Stimulated activated naive B cell treated with anti-CD40 and anti-IgM and Interleukin-4, amounts not matched to agents 10 μg/mL and 1 μg/mL and 100 μg/mL, for 72 hours (primary cell): Measurements from ENCODE around the gene LRGUK.

Experiments used
- ATAC-seq, 2 donors: fragments of 150-1000 bp; cut with Tn5 transposase; replicated peaks; 2 replicates each; pipeline ENCODE4 v1.10.0; 2021; ENCODE audit warnings: moderate library complexity in 1 of 2
- DNase-seq: peaks from one replicate; pipeline ENCODE4 v3.0.0; 2021
- H3K27ac Mint-ChIP-seq: one replicate; pipeline ENCODE4 v1.8.0; 2022; ENCODE audit warnings: mild to moderate bottlenecking, mixed read lengths
- H3K27me3 Mint-ChIP-seq, 2 donors: one replicate each; pipeline ENCODE4 v1.8.0; 2022; ENCODE audit warnings: mixed read lengths in 2 of 2
- H3K36me3 Mint-ChIP-seq, 2 donors: one replicate each; pipeline ENCODE4 v1.8.0; 2022; ENCODE audit warnings: mixed read lengths in 2 of 2, mild to moderate bottlenecking in 1 of 2
- H3K4me1 Mint-ChIP-seq, 2 donors: one replicate each; pipeline ENCODE4 v1.8.0; 2022; ENCODE audit warnings: mixed read lengths in 2 of 2, mild to moderate bottlenecking in 1 of 2
- H3K4me3 Mint-ChIP-seq, 2 donors: one replicate each; pipeline ENCODE4 v1.8.0; 2022; ENCODE audit warnings: mild to moderate bottlenecking in 2 of 2, mixed read lengths in 2 of 2, moderate library complexity in 1 of 2
- H3K9me3 Mint-ChIP-seq, 2 donors: one replicate each; pipeline ENCODE4 v1.8.0; 2022; ENCODE audit warnings: mixed read lengths in 2 of 2, mild to moderate bottlenecking in 1 of 2

The LRGUK gene

GRCh38 chr7:134105841-134106240 lies 21.3 kb upstream of the LRGUK start:
- Mint-ChIP-seq H3K9me3 (peaks cover 0 to 2% of the 10 kb centered on the region in 2 donors), H3K4me1 (no peaks in the 10 kb centered on the region), H3K27ac (no peak overlapping the region)

GRCh38 chr7:134108802-134109201 lies 18.3 kb upstream of the LRGUK start:
- peaks cover 0 to 1% of the 10 kb centered on the region in 2 donors for H3K36me3 Mint-ChIP-seq
- no peak overlapping the region for H3K27ac Mint-ChIP-seq
- H3K4me1 Mint-ChIP-seq = no peaks in the 10 kb centered on the region

More at GRCh38 chr7:134105841-134106240, 21.3 kb upstream of the LRGUK start:
- DNase-seq (no peak), ATAC-seq (no peak)
- Mint-ChIP-seq H3K27me3 (no peaks in the 10 kb centered on the region), H3K36me3 (peaks cover 0 to 1% of the 10 kb centered on the region in 2 donors), H3K4me3 (no peak overlapping the region)

GRCh38 chr7:134113655-134114054 lies 13.5 kb upstream of the LRGUK start:
- ATAC-seq (no peak), DNase-seq (no peak)
- H3K4me3 Mint-ChIP-seq = no peak overlapping the region
- H3K27me3 Mint-ChIP-seq = no peaks in the 10 kb centered on the region
- no peaks in the 10 kb centered on the region for H3K4me1 Mint-ChIP-seq
- no peaks in the 10 kb centered on the region for H3K9me3 Mint-ChIP-seq
- H3K36me3 Mint-ChIP-seq = peaks cover 0 to 2% of the 10 kb centered on the region in 2 donors
- H3K27ac Mint-ChIP-seq = no peak overlapping the region

More at GRCh38 chr7:134108802-134109201, 18.3 kb upstream of the LRGUK start:
- no peak for ATAC-seq
- H3K27me3 Mint-ChIP-seq = no peaks in the 10 kb centered on the region
- no peak for DNase-seq
- peaks cover 0 to 2% of the 10 kb centered on the region in 2 donors for H3K9me3 Mint-ChIP-seq
- no peak overlapping the region for H3K4me3 Mint-ChIP-seq

GRCh38 chr7:134114992-134115391 lies 12.1 kb upstream of the LRGUK start:
- Mint-ChIP-seq H3K27ac (no peak overlapping the region), H3K9me3 (no peaks in the 10 kb centered on the region), H3K4me1 (no peaks in the 10 kb centered on the region), H3K36me3 (peaks cover 0 to 1% of the 10 kb centered on the region in 2 donors), H3K4me3 (no peak overlapping the region), H3K27me3 (no peaks in the 10 kb centered on the region)
- no peak for ATAC-seq
- no peak for DNase-seq

GRCh38 chr7:134120405-134120804 lies 6.7 kb upstream of the LRGUK start:
- H3K4me1 Mint-ChIP-seq = peaks cover 4 to 6% of the 10 kb centered on the region in 2 donors
- no peaks in the 10 kb centered on the region for H3K27me3 Mint-ChIP-seq
- no peak overlapping the region for H3K27ac Mint-ChIP-seq
- no peak overlapping the region for H3K4me3 Mint-ChIP-seq
- no peaks in the 10 kb centered on the region for H3K9me3 Mint-ChIP-seq
- no peaks in the 10 kb centered on the region for H3K36me3 Mint-ChIP-seq
- no peak for ATAC-seq
- DNase-seq = no peak

GRCh38 chr7:134121632-134122139 lies 5.5 kb upstream of the LRGUK start:
- Mint-ChIP-seq H3K36me3 (no peaks in the 10 kb centered on the region), H3K4me3 (no peak overlapping the region), H3K27ac (no peak overlapping the region), H3K4me1 (peaks cover 4 to 7% of the 10 kb centered on the region in 2 donors), H3K9me3 (no peaks in the 10 kb centered on the region), H3K27me3 (no peaks in the 10 kb centered on the region)
- DNase-seq (no peak), ATAC-seq (no peak)

GRCh38 chr7:134122980-134123379 lies 4.2 kb upstream of the LRGUK start:
- no peak overlapping the region for H3K27ac Mint-ChIP-seq
- peaks cover 0 to under 1% of the 10 kb centered on the region in 2 donors for H3K27me3 Mint-ChIP-seq
- H3K4me3 Mint-ChIP-seq = no peak overlapping the region
- no peaks in the 10 kb centered on the region for H3K9me3 Mint-ChIP-seq
- no peaks in the 10 kb centered on the region for H3K36me3 Mint-ChIP-seq
- H3K4me1 Mint-ChIP-seq = peaks cover 9 to 20% of the 10 kb centered on the region in 2 donors
- no peak for DNase-seq
- ATAC-seq = no peak

- H3K27me3 Mint-ChIP-seq = peaks cover 14 to 17% of the 10 kb centered on the region in 2 donors
- H3K36me3 Mint-ChIP-seq = no peaks in the 10 kb centered on the region
- no peak overlapping the region for H3K27ac Mint-ChIP-seq
- H3K4me3 Mint-ChIP-seq = no peak overlapping the region
- H3K9me3 Mint-ChIP-seq = no peaks in the 10 kb centered on the region
- DNase-seq = no peak
- H3K4me1 Mint-ChIP-seq = peaks cover 9 to 20% of the 10 kb centered on the region in 2 donors
- no peak for ATAC-seq
These were observed 994 bp upstream of the LRGUK start for GRCh38 chr7:134126146-134126545.

GRCh38 chr7:134126596-134126965 lies 559 bp upstream of the LRGUK start:
- Mint-ChIP-seq H3K27me3 (peaks cover 18 to 21% of the 10 kb centered on the region in 2 donors), H3K36me3 (no peaks in the 10 kb centered on the region), H3K27ac (no peak overlapping the region), H3K9me3 (no peaks in the 10 kb centered on the region), H3K4me1 (peaks cover 9 to 18% of the 10 kb centered on the region in 2 donors), H3K4me3 (peak overlapping the region; percentile 81 to 86)
- DNase-seq (no peak), ATAC-seq (peak in 1 of 2 donors; percentile 6)

- H3K4me3 Mint-ChIP-seq = peak overlapping the region in 1 of 2 donors; percentile 41
These were observed 1.7 kb downstream of the LRGUK start for GRCh38 chr7:134128829-134129228.

GRCh38 chr7:134129856-134130523 lies 2.9 kb downstream of the LRGUK start:
- Mint-ChIP-seq H3K9me3 (no peaks in the 10 kb centered on the region), H3K27me3 (peaks cover 31 to 38% of the 10 kb centered on the region in 2 donors), H3K27ac (no peak overlapping the region), H3K36me3 (no peaks in the 10 kb centered on the region), H3K4me1 (peaks cover 5 to 14% of the 10 kb centered on the region in 2 donors), H3K4me3 (no peak overlapping the region)
- DNase-seq = no peak
- no peak for ATAC-seq

More at GRCh38 chr7:134128829-134129228, 1.7 kb downstream of the LRGUK start:
- no peak for ATAC-seq
- DNase-seq = no peak
- no peaks in the 10 kb centered on the region for H3K9me3 Mint-ChIP-seq
- H3K36me3 Mint-ChIP-seq = no peaks in the 10 kb centered on the region
- H3K4me1 Mint-ChIP-seq = peaks cover 5 to 14% of the 10 kb centered on the region in 2 donors
- H3K27me3 Mint-ChIP-seq = peaks cover 25 to 33% of the 10 kb centered on the region in 2 donors
- H3K27ac Mint-ChIP-seq = no peak overlapping the region

GRCh38 chr7:134134004-134134403 lies 6.9 kb downstream of the LRGUK start:
- Mint-ChIP-seq H3K27ac (no peak overlapping the region), H3K4me3 (no peak overlapping the region), H3K36me3 (no peaks in the 10 kb centered on the region), H3K9me3 (no peaks in the 10 kb centered on the region), H3K27me3 (peaks cover 26 to 30% of the 10 kb centered on the region in 2 donors), H3K4me1 (no peaks in the 10 kb centered on the region)
- ATAC-seq = no peak
- DNase-seq = no peak

GRCh38 chr7:134140889-134141867 lies 14.0 kb downstream of the LRGUK start:
- no peak overlapping the region for H3K27ac Mint-ChIP-seq
- peak overlapping the region in 1 of 2 donors; percentile 56 for H3K4me3 Mint-ChIP-seq
- peak; percentile 80 to 91 for ATAC-seq

GRCh38 chr7:134141868-134142264 lies 14.7 kb downstream of the LRGUK start:
- no peak overlapping the region for H3K27ac Mint-ChIP-seq
- H3K9me3 Mint-ChIP-seq = no peaks in the 10 kb centered on the region
- no peaks in the 10 kb centered on the region for H3K27me3 Mint-ChIP-seq
- no peak overlapping the region for H3K4me3 Mint-ChIP-seq
- no peaks in the 10 kb centered on the region for H3K36me3 Mint-ChIP-seq
- peaks cover 2 to 8% of the 10 kb centered on the region in 2 donors for H3K4me1 Mint-ChIP-seq
- ATAC-seq (no peak), DNase-seq (no peak)

More at GRCh38 chr7:134140889-134141867, 14.0 kb downstream of the LRGUK start:
- DNase-seq = peak; percentile 54
- Mint-ChIP-seq H3K9me3 (no peaks in the 10 kb centered on the region), H3K4me1 (peaks cover 2 to 8% of the 10 kb centered on the region in 2 donors), H3K36me3 (no peaks in the 10 kb centered on the region), H3K27me3 (no peaks in the 10 kb centered on the region)
